NCI-H2029 treated with DMSO at 0.1 percent for 48 hours (cell line): Measurements from ENCODE around the gene CTNNBL1.
"Not testable (repeated sequence)": the region's sequence is repeated elsewhere in the genome, so short reads cannot be mapped to it uniquely, and the experiment has no call there.

ENCODE experiments used
- DNase-seq: peaks from one replicate; lab custom pipeline; 2025; lab: John Stamatoyannopoulos, UW

Gene CTNNBL1

GRCh38 chr20:37693635-37694626, at the start of gene CTNNBL1:
CTNNBL1 (plus strand) TSS chr20:37694030; CDS start chr20:37694123, 93 bp downstream.
- DNase-seq, result peak; percentile 68

GRCh38 chr20:37644605-37645004, 49.2 kb upstream of the CTNNBL1 start:
- DNase-seq, result no peak

- DNase-seq, result no peak
Observed at GRCh38 chr20:37647946-37648345, 45.9 kb upstream of the CTNNBL1 start.

GRCh38 chr20:37649017-37649416, 44.8 kb upstream of the CTNNBL1 start:
- DNase-seq, result no peak

- DNase-seq, result no peak
Observed at GRCh38 chr20:37649676-37650370, 44.0 kb upstream of the CTNNBL1 start.

- DNase-seq, result no peak
Observed at GRCh38 chr20:37650661-37651060, 43.2 kb upstream of the CTNNBL1 start.

GRCh38 chr20:37651932-37652331, 41.9 kb upstream of the CTNNBL1 start:
- no peak for DNase-seq

GRCh38 chr20:37656945-37657344, 36.9 kb upstream of the CTNNBL1 start:
- no peak for DNase-seq

GRCh38 chr20:37657924-37658804, 35.7 kb upstream of the CTNNBL1 start:
- no peak for DNase-seq

- DNase-seq, result no peak
Observed at GRCh38 chr20:37661519-37661918, 32.3 kb upstream of the CTNNBL1 start.

- no peak for DNase-seq
Observed at GRCh38 chr20:37662308-37662707, 31.5 kb upstream of the CTNNBL1 start.

GRCh38 chr20:37664595-37664994, 29.2 kb upstream of the CTNNBL1 start:
- not testable (repeated sequence) for DNase-seq

GRCh38 chr20:37668166-37668565, 25.7 kb upstream of the CTNNBL1 start:
- no peak for DNase-seq

- no peak for DNase-seq
Observed at GRCh38 chr20:37669062-37669772, 24.6 kb upstream of the CTNNBL1 start.

GRCh38 chr20:37669773-37670236, 24.0 kb upstream of the CTNNBL1 start:
- DNase-seq, result no peak

- DNase-seq, result peak; percentile 7
Observed at GRCh38 chr20:37670351-37670791, 23.5 kb upstream of the CTNNBL1 start.

- no peak for DNase-seq
Observed at GRCh38 chr20:37672143-37672542, 21.7 kb upstream of the CTNNBL1 start.

- DNase-seq, result no peak
Observed at GRCh38 chr20:37673444-37673843, 20.4 kb upstream of the CTNNBL1 start.

- DNase-seq, result no peak
Observed at GRCh38 chr20:37676440-37676839, 17.4 kb upstream of the CTNNBL1 start.

- no peak for DNase-seq
Observed at GRCh38 chr20:37677969-37678861, 15.6 kb upstream of the CTNNBL1 start.
